Measurements from ENCODE around the gene TYMS.

GRCh38 chr18:686339-687111 lies 29.1 kb downstream of the TYMS start:
- TF ChIP-seq CTCF (conservative IDR thresholded peaks at IDR 0.05; ENCODE audit: low read length), result peak; percentile 45; the same call in 1 of the 2 replicates
- TF ChIP-seq EZH2phosphoT487 (IDR thresholded peaks at IDR 0.05; ENCODE audit: borderline replicate concordance), result no peak

All from Loucy (cell line).